ENCODE results near the gene PTPN4.

- TF ChIP-seq CTCF (conservative IDR thresholded peaks at IDR 0.05; ENCODE audit: low read length) (no peak), EZH2phosphoT487 (IDR thresholded peaks at IDR 0.05; ENCODE audit: borderline replicate concordance, low read depth, low read length) (no peak)
Measured at GRCh38 chr2:120017201-120017600, 257.5 kb downstream of the PTPN4 start.

Measured in OCI-LY7 (cell line).